ENCODE measurements around the gene ARNT2.

The ARNT2 gene

GRCh38 chr15:80518522-80518921 lies 114.3 kb downstream of the ARNT2 start:
- Mint-ChIP-seq H3K4me1 (no peaks in the 10 kb centered on the region), H3K9me3 (peaks cover 27% of the 10 kb centered on the region), H3K27ac (no peak overlapping the region), H3K36me3 (ENCODE audit: low read depth) (peaks cover 55% of the 10 kb centered on the region), H3K4me3 (no peak overlapping the region), H3K27me3 (ENCODE audit: low read depth, poor library complexity) (no peaks in the 10 kb centered on the region)
- TF ChIP-seq CTCF (IDR thresholded peaks at IDR 0.05): no peak
- no peak for DNase-seq

- no peaks in the 10 kb centered on the region for H3K9me3 Mint-ChIP-seq
- no peaks in the 10 kb centered on the region for H3K4me1 Mint-ChIP-seq
- no peak for TF ChIP-seq CTCF (IDR thresholded peaks at IDR 0.05)
- no peak for DNase-seq
- peaks cover 18% of the 10 kb centered on the region for H3K36me3 Mint-ChIP-seq (ENCODE audit: low read depth)
- no peak overlapping the region for H3K27ac Mint-ChIP-seq
- no peaks in the 10 kb centered on the region for H3K27me3 Mint-ChIP-seq (ENCODE audit: low read depth, poor library complexity)
- no peak overlapping the region for H3K4me3 Mint-ChIP-seq
Measured at GRCh38 chr15:80523746-80524145, 119.6 kb downstream of the ARNT2 start.

- H3K27ac Mint-ChIP-seq: no peak overlapping the region
- H3K27me3 Mint-ChIP-seq (ENCODE audit: low read depth, poor library complexity): no peaks in the 10 kb centered on the region
- H3K36me3 Mint-ChIP-seq (ENCODE audit: low read depth): peaks cover 10% of the 10 kb centered on the region
- no peaks in the 10 kb centered on the region for H3K9me3 Mint-ChIP-seq
- no peak for TF ChIP-seq CTCF (IDR thresholded peaks at IDR 0.05)
- no peak for DNase-seq
- no peaks in the 10 kb centered on the region for H3K4me1 Mint-ChIP-seq
- H3K4me3 Mint-ChIP-seq: no peak overlapping the region
Measured at GRCh38 chr15:80525853-80526252, 121.7 kb downstream of the ARNT2 start.

GRCh38 chr15:80526556-80527340 lies 122.6 kb downstream of the ARNT2 start:
- Mint-ChIP-seq H3K9me3 (no peaks in the 10 kb centered on the region), H3K27ac (no peak overlapping the region), H3K4me3 (no peak overlapping the region), H3K4me1 (no peaks in the 10 kb centered on the region), H3K27me3 (ENCODE audit: low read depth, poor library complexity) (no peaks in the 10 kb centered on the region), H3K36me3 (ENCODE audit: low read depth) (peaks cover 10% of the 10 kb centered on the region)
- no peak for TF ChIP-seq CTCF (IDR thresholded peaks at IDR 0.05)
- no peak for DNase-seq

- no peaks in the 10 kb centered on the region for H3K4me1 Mint-ChIP-seq
- peaks cover 13% of the 10 kb centered on the region for H3K36me3 Mint-ChIP-seq (ENCODE audit: low read depth)
- TF ChIP-seq CTCF (IDR thresholded peaks at IDR 0.05): no peak
- DNase-seq: no peak
- no peaks in the 10 kb centered on the region for H3K9me3 Mint-ChIP-seq
- no peak overlapping the region for H3K27ac Mint-ChIP-seq
- no peaks in the 10 kb centered on the region for H3K27me3 Mint-ChIP-seq (ENCODE audit: low read depth, poor library complexity)
- H3K4me3 Mint-ChIP-seq: no peak overlapping the region
Measured at GRCh38 chr15:80527406-80527805, 123.2 kb downstream of the ARNT2 start.

GRCh38 chr15:80527961-80528360 lies 123.8 kb downstream of the ARNT2 start:
- DNase-seq: no peak
- Mint-ChIP-seq H3K4me3 (no peak overlapping the region), H3K9me3 (peaks cover 5% of the 10 kb centered on the region), H3K36me3 (ENCODE audit: low read depth) (peaks cover 18% of the 10 kb centered on the region), H3K27me3 (ENCODE audit: low read depth, poor library complexity) (no peaks in the 10 kb centered on the region), H3K4me1 (no peaks in the 10 kb centered on the region), H3K27ac (no peak overlapping the region)
- no peak for TF ChIP-seq CTCF (IDR thresholded peaks at IDR 0.05)

Data from nephron progenitor cell (in vitro differentiated cells).